ENCODE measurements around the gene DNAJA4.

Gene DNAJA4

DNA sequence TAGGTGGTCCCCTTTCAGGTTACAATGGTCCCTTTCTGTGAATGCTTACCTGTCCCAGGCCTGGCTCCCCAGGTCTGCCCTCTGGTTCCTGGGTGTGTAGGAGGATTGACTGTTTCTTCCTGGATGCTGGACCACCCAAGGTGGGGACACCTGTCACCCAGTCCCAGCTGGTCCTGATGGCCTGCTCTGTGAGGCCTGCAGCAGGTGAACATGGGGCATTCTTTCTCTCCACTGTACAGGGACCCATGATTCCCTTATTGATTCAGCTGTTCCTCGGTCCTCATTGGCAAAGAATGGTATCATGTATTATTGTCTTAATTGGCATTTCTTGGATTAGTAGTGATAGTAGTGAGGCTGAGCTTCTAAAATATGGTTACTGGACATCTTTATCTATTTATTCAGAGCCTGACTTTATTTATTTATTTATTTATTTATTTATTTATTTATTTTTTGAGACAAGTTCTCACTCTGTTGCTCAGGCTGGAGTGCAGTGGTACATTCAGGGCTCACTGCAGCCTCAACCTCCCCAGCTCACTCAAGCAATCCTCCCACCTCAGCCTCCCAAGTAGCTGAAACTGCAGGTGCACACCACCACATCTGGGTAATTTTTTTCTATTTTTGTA is 8.8 kb upstream of the DNAJA4 start:
- ATAC-seq: no peak
- TF ChIP-seq ZNF8 (CRISPR knock-in tag; IDR thresholded peaks at IDR 0.05) (no peak), TSHZ2 (CRISPR knock-in tag; IDR thresholded peaks at IDR 0.05) (no peak), RARB (CRISPR knock-in tag; IDR thresholded peaks at IDR 0.05) (no peak), PPARA (CRISPR knock-in tag; IDR thresholded peaks at IDR 0.05; ENCODE audit: borderline replicate concordance) (no peak), ZFP3 (CRISPR knock-in tag; IDR thresholded peaks at IDR 0.05) (no peak)

GRCh38 chr15:78256044-78256437 is 8.3 kb upstream of the DNAJA4 start:
- TF ChIP-seq TCF4 (CRISPR knock-in tag; IDR thresholded peaks at IDR 0.05; ENCODE audit: borderline replicate concordance) (no peak), ZFP3 (CRISPR knock-in tag; IDR thresholded peaks at IDR 0.05) (no peak), ZFP30 (CRISPR knock-in tag; IDR thresholded peaks at IDR 0.05) (no peak), CSDC2 (CRISPR knock-in tag; IDR thresholded peaks at IDR 0.05) (no peak), ARNTL (CRISPR knock-in tag; IDR thresholded peaks at IDR 0.05; ENCODE audit: borderline replicate concordance, low read depth) (no peak), RARB (CRISPR knock-in tag; IDR thresholded peaks at IDR 0.05) (no peak), ISL1 (CRISPR knock-in tag; IDR thresholded peaks at IDR 0.05) (no peak), GLIS3 (CRISPR knock-in tag; IDR thresholded peaks at IDR 0.05) (no peak), TOX (CRISPR knock-in tag; IDR thresholded peaks at IDR 0.05; ENCODE audit: borderline replicate concordance) (no peak), ZC3H10 (CRISPR knock-in tag; IDR thresholded peaks at IDR 0.05) (no peak)
- no peak for ATAC-seq

DNA sequence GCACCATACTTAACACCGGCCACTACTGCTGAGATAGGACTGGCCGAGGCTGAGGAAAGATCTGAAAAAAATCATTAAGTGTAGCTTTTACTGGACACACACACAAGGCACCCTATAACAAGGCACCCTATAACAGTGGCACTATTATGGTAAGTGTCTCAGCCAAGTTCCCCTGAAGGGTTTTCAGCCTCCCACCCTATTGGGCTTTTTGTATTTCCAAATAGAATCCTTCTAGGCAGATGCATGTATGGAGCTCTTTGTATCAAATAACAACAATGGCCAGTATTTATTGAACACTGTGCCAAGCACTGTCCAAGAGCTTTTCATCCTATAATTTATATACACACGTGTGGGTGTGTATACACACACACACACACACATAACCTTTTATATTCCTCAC is 6.7 kb upstream of the DNAJA4 start:
- ATAC-seq: no peak
- no peak for TF ChIP-seq ZFP30 (CRISPR knock-in tag; IDR thresholded peaks at IDR 0.05)
- TF ChIP-seq ISL1 (CRISPR knock-in tag; IDR thresholded peaks at IDR 0.05): no peak
- TF ChIP-seq PPARA (CRISPR knock-in tag; IDR thresholded peaks at IDR 0.05; ENCODE audit: borderline replicate concordance): no peak
- no peak for TF ChIP-seq TOX (CRISPR knock-in tag; IDR thresholded peaks at IDR 0.05; ENCODE audit: borderline replicate concordance)
- no peak for TF ChIP-seq GLIS3 (CRISPR knock-in tag; IDR thresholded peaks at IDR 0.05)
- no peak for TF ChIP-seq ZFP3 (CRISPR knock-in tag; IDR thresholded peaks at IDR 0.05)
- TF ChIP-seq, protein P1, sequence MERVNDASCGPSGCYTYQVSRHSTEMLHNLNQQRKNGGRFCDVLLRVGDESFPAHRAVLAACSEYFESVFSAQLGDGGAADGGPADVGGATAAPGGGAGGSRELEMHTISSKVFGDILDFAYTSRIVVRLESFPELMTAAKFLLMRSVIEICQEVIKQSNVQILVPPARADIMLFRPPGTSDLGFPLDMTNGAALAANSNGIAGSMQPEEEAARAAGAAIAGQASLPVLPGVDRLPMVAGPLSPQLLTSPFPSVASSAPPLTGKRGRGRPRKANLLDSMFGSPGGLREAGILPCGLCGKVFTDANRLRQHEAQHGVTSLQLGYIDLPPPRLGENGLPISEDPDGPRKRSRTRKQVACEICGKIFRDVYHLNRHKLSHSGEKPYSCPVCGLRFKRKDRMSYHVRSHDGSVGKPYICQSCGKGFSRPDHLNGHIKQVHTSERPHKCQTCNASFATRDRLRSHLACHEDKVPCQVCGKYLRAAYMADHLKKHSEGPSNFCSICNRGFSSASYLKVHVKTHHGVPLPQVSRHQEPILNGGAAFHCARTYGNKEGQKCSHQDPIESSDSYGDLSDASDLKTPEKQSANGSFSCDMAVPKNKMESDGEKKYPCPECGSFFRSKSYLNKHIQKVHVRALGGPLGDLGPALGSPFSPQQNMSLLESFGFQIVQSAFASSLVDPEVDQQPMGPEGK (CRISPR knock-in tag; IDR thresholded peaks at IDR 0.05; ENCODE audit: borderline replicate concordance): no peak
- no peak for TF ChIP-seq ZNF8 (CRISPR knock-in tag; IDR thresholded peaks at IDR 0.05)
- no peak for TF ChIP-seq CREB5 (CRISPR knock-in tag; IDR thresholded peaks at IDR 0.05; ENCODE audit: low read depth)
- TF ChIP-seq, protein P2, sequence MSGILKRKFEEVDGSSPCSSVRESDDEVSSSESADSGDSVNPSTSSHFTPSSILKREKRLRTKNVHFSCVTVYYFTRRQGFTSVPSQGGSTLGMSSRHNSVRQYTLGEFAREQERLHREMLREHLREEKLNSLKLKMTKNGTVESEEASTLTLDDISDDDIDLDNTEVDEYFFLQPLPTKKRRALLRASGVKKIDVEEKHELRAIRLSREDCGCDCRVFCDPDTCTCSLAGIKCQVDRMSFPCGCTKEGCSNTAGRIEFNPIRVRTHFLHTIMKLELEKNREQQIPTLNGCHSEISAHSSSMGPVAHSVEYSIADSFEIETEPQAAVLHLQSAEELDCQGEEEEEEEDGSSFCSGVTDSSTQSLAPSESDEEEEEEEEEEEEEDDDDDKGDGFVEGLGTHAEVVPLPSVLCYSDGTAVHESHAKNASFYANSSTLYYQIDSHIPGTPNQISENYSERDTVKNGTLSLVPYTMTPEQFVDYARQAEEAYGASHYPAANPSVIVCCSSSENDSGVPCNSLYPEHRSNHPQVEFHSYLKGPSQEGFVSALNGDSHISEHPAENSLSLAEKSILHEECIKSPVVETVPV (CRISPR knock-in tag; IDR thresholded peaks at IDR 0.05): no peak
- no peak for TF ChIP-seq POU6F1 (CRISPR knock-in tag; IDR thresholded peaks at IDR 0.05; ENCODE audit: borderline replicate concordance, low read depth)
- TF ChIP-seq ESRRG (CRISPR knock-in tag; IDR thresholded peaks at IDR 0.05): no peak
- no peak for TF ChIP-seq TSHZ2 (CRISPR knock-in tag; IDR thresholded peaks at IDR 0.05)
- TF ChIP-seq SNAI2 (CRISPR knock-in tag; IDR thresholded peaks at IDR 0.05): no peak
- TF ChIP-seq CSDC2 (CRISPR knock-in tag; IDR thresholded peaks at IDR 0.05): no peak
- TF ChIP-seq TCF4 (CRISPR knock-in tag; IDR thresholded peaks at IDR 0.05; ENCODE audit: borderline replicate concordance): no peak
- no peak for TF ChIP-seq RARB (CRISPR knock-in tag; IDR thresholded peaks at IDR 0.05)
- no peak for TF ChIP-seq ARNTL (CRISPR knock-in tag; IDR thresholded peaks at IDR 0.05; ENCODE audit: borderline replicate concordance, low read depth)
- TF ChIP-seq ZNF70 (CRISPR knock-in tag; IDR thresholded peaks at IDR 0.05): no peak
